GM13976 (cell line): ENCODE results near the gene AGO4.
"Not testable (repeated sequence)": the region's sequence is repeated elsewhere in the genome, so short reads cannot be mapped to it uniquely, and the experiment has no call there.

ENCODE experiments used
- DNase-seq: peaks from one replicate; pipeline ENCODE4 v3.0.0; 2012; ENCODE audit warnings: low spot score
- in situ Hi-C: fragments of 300-500 bp; cut with MboI; formaldehyde crosslinking; loops from one replicate; pipeline ENCODE4 v1.12.0; 2022; ENCODE audit warnings: low sequenced_read_pairs, mixed read lengths, inconsistent platforms; ENCODE audit not compliant: unreplicated experiment
- TF ChIP-seq, protein P1 (sequence below): IDR thresholded peaks from 2 replicates; pipeline ENCODE4 v1.5.1; 2012; ENCODE audit warnings: borderline replicate concordance, mild to moderate bottlenecking; ENCODE audit not compliant: insufficient read depth; ENCODE audit errors: extremely low read depth, missing control alignments, control extremely low read depth

AGO4 gene

DNA sequence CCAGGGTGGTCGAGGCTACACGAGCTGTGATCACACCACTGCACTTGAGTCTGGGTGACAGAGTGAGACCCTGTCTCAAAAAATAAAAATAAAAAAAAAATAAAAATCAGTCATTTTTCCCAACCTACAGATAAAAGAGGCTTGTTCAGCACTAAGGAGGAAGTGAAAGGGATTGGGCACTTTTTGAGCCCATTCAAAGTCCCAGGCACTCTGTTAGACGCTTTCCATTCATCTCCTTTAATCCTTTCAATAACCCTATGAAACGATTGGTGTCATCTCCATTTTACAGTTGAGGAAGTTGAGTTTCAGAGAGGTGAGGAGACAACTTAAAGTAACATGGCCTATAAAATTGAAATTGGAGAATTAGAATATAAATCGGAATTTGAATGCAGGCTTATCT is 10.4 kb upstream of the AGO4 start:
- no peak for DNase-seq
- TF ChIP-seq, protein P1, sequence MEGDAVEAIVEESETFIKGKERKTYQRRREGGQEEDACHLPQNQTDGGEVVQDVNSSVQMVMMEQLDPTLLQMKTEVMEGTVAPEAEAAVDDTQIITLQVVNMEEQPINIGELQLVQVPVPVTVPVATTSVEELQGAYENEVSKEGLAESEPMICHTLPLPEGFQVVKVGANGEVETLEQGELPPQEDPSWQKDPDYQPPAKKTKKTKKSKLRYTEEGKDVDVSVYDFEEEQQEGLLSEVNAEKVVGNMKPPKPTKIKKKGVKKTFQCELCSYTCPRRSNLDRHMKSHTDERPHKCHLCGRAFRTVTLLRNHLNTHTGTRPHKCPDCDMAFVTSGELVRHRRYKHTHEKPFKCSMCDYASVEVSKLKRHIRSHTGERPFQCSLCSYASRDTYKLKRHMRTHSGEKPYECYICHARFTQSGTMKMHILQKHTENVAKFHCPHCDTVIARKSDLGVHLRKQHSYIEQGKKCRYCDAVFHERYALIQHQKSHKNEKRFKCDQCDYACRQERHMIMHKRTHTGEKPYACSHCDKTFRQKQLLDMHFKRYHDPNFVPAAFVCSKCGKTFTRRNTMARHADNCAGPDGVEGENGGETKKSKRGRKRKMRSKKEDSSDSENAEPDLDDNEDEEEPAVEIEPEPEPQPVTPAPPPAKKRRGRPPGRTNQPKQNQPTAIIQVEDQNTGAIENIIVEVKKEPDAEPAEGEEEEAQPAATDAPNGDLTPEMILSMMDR = no peak
- in situ Hi-C loops = no loop called here

DNA sequence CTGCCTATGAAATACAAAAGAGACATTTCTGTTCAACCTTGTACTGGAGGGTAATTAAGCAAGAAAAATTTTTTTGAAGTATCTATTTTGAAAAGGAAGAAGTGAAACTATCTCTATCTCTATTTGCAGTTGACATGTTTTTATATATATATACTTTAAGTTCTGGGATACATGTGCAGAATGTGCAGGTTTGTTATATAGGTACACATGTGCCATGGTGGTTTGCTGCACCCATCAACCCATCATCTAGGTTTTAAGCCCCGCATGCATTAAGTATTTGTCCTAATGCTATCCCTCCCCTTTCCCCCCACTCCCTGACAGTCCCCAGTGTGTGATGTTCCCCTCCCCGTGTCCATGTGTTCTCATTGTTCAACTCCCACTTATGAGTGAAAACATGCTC is 9.8 kb upstream of the AGO4 start:
- peak; percentile 29 for DNase-seq
- in situ Hi-C loops = not testable (repeated sequence)

DNA sequence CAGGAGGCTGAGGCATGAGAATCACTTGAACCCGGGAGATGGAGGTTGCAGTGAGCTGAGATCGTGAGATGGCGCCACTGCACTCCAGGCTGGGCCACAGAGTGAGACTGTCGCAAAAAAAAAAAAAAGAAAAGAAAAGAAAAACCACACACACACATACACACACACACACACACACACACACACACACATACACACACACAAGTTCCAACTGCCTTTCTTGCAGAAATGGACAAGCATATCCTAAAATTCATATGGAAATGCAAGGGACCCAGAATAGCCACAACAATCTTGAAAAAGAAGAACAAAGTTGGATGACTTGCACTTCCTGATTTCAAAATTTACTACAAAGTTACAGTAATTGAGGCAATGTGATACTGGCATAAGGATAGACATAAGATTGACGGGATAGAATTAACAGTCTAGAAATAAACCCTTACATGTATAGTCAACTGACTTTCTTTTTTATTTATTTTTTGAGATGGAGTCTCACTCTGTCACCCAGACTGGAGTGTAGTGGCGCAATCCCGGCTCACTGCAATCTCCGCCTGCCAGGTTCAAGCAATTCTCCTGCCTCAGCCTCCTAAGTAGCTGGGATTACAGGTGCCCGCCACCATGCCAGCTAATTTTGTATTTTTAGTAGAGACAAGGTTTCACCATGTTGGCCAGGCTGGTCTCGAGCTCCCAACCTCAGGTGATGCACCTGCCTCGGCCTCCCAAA is 7.5 kb upstream of the AGO4 start:
- in situ Hi-C loops, DNase-seq: not testable (repeated sequence)

DNA sequence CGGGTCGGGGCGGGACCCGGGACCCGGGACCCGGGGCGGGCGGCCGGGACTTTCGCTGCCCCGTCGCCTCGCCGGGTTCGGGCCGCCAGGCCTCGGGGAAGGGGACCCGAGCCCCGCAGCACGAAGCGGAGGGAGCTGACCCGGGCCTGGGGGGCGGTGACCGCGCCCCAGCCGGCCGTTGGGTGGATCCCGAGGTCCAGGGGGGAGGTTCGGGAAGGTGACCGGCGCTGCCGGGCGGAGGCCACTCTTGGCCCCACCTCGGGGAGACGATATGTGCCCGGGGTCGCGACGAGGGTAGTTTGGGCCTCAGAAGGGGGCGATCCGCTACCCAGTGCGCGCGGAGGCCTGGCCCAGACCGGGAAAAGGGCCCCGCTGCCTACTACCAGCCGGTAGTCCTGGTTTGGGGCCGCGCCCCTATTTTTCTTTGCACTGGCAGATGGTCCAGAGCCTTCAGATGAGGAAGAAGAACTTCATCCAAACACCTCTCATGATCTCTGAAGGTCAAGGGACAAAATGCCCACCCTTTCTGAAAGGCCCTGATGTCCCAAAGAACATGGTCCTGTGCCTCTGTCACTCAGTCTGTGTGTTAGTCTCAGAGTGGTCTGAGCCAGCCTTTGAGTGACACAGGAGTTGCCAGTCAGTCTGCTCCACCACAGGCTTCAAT is 766 bp downstream of the AGO4 start:
- in situ Hi-C loops = no loop called here

DNA sequence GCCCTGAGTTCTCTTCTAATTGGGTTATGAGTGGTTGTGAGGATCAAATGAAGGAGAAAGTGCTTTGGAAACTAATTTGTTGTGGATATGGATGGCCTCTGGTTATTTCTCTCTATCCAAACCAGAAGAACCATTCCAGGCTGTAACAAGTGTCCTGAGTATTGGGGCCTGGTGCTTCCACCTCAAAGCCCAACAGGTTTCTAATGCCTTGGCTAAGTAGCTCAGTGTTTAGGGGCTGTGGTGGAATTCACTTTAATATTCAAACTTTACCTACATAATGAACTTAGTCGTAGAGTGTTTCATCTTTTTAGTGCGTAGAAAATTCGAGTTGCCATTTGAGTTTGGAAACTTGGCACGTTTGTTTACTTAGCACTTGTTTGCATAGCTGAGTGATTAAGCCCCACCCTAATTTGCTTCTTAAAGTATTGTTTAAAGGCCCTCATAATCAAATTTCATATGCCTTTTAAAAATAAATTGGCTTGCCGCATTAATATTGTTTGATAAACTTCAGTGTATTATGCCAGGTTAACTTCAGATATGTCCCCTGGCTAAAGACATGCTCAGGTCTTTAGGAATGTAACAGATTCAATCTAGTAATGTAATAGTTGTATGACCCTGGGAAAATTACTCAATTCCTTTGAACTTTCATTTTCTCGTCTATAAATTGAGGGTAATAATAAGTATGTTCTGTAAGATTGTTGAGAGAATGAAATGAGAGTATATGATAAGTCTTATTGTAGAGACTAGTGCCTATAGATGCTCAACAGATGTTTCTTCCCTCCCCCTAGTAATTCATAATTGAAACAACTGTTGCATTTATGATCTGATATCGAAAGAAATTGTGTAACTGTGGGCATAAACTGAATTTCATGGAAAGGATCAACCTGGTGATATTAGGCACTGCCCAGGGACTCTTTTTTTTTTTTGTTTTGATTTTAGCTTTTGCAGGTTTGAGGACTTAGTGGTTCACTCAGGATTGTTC is 1.6 kb downstream of the AGO4 start:
- TF ChIP-seq, protein P1 = no peak
- in situ Hi-C loops = no loop called here
- no peak for DNase-seq

More for the DNA sequence above, 766 bp downstream of the AGO4 start:
- TF ChIP-seq, protein P1 = no peak
- peak; percentile 61 for DNase-seq

DNA sequence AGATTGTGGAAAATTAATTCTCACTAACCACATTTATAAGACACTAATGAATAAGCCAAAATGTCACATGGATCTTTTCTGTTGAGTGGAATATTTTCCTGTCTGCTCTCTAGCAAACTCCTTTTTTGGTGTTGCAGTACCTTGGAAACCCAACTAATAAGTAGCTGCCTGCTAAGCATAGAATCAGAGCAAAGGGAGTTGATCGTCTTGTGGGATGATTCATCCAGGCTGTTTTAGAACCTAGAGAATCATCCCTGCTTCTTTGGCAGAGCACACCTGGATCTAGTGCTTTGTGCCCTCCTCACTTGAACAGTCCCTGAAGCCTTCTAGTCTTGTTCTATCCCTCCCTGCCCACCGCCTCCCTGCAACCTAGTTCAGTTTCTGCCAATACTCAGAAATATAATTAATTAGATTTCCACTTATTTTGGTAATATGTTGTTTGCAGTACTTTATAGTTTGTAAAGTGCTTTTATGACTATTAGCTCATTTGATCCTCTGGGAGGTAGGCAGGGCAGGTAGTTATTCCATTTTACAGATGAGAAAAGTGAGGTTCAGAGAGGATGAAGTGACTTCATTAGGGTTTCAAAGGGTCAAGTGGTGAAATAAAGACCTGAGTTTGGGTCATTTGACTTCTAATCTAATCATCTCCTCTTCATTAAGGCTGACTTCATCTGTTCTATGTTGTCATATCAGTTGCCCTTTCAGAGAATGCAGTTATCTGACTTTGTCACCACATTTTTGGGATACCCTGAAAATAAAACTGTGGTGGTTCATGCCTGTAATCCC is 2.5 kb downstream of the AGO4 start:
- TF ChIP-seq, protein P1 = no peak
- in situ Hi-C loops = no loop called here
- DNase-seq = no peak

DNA sequence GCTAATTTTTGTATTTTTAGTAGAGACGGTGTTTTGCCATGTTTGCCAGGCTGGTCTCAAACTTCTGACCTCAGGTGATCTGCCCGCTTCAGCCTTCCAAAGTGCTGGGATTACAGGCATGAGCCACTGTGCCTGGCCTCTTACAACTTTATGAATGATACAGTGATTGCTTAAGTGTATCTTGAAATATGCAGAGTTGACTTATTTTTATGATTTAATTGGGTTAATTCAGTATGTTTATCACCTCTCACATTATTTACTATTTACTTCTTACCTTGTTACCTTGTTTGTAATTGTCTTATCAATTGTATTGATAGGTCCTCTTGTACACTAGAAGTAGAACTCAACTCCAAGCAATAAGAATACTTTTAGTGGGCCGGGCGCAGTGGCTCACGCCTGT is 4.9 kb downstream of the AGO4 start:
- in situ Hi-C loops, DNase-seq: not testable (repeated sequence)
